Parathyroid adenoma (tissue), 2 donors: Measurements from ENCODE around the gene FRMD4A.
"Not testable (repeated sequence)": the region's sequence is repeated elsewhere in the genome, so short reads cannot be mapped to it uniquely, and the experiment has no call there.

Experiments used
- H2AFZ ChIP-seq: fragments of 300-600 bp; sonication (generic); one replicate; pipeline ENCODE4 v1.7.0; 2017; ENCODE audit warnings: antibody characterized with exemption, mild to moderate bottlenecking
- H3K27ac ChIP-seq: fragments of 300-600 bp; sonication (generic); one replicate; pipeline ENCODE4 v1.7.0; 2017
- H3K27me3 ChIP-seq: fragments of 300-600 bp; sonication (generic); one replicate; pipeline ENCODE4 v1.7.0; 2017; ENCODE audit warnings: low read length; ENCODE audit not compliant: control insufficient read depth, insufficient read depth
- H3K36me3 ChIP-seq: fragments of 300-600 bp; sonication (generic); one replicate; pipeline ENCODE4 v1.7.0; 2017; ENCODE audit warnings: low read length; ENCODE audit not compliant: control insufficient read depth, insufficient read depth
- H3K4me1 ChIP-seq: fragments of 300-600 bp; sonication (generic); one replicate; pipeline ENCODE4 v1.7.0; 2017; ENCODE audit warnings: control low read depth
- H3K4me2 ChIP-seq: fragments of 300-600 bp; sonication (generic); one replicate; pipeline ENCODE4 v1.7.0; 2017; ENCODE audit warnings: low read length
- H3K4me3 ChIP-seq: fragments of 300-600 bp; sonication (generic); one replicate; pipeline ENCODE4 v1.7.0; 2017; ENCODE audit warnings: low read depth, low read length
- H3K79me2 ChIP-seq: fragments of 300-600 bp; sonication (generic); one replicate; pipeline ENCODE4 v1.7.0; 2017; ENCODE audit warnings: control low read depth
- H3K9ac ChIP-seq: fragments of 300-600 bp; sonication (generic); one replicate; pipeline ENCODE4 v1.7.0; 2017; ENCODE audit warnings: mild to moderate bottlenecking
- H3K9me3 ChIP-seq: fragments of 300-600 bp; sonication (generic); one replicate; pipeline ENCODE4 v1.7.0; 2017; ENCODE audit warnings: low read length; ENCODE audit not compliant: control insufficient read depth
- CTCF ChIP-seq: fragments of 300-600 bp; sonication (generic); IDR thresholded peaks from one replicate; pipeline ENCODE4 v1.7.0; 2017; ENCODE audit warnings: antibody characterized with exemption, mild to moderate bottlenecking
- donor health status: primary hyperparathyroidism.

Gene FRMD4A

GRCh38 chr10:14233566-14233965, 97.2 kb downstream of the FRMD4A start:
- Histone ChIP-seq H3K4me3 (no peak overlapping the region), H3K9me3 (no peaks in the 10 kb centered on the region), H3K9ac (no peak overlapping the region), H3K4me1 (no peaks in the 10 kb centered on the region), H2AFZ (no peak overlapping the region), H3K79me2 (no peaks in the 10 kb centered on the region), H3K36me3 (no peaks in the 10 kb centered on the region), H3K4me2 (no peak overlapping the region), H3K27me3 (no peaks in the 10 kb centered on the region), H3K27ac (no peak overlapping the region)
- no peak for TF ChIP-seq CTCF

GRCh38 chr10:14228798-14229197, 101.9 kb downstream of the FRMD4A start:
- not testable (repeated sequence) for H3K9me3 ChIP-seq, H3K27ac ChIP-seq

GRCh38 chr10:14225379-14225778, 105.3 kb downstream of the FRMD4A start:
- Histone ChIP-seq H3K4me3 (no peak overlapping the region), H3K27me3 (no peaks in the 10 kb centered on the region), H2AFZ (no peak overlapping the region), H3K79me2 (no peaks in the 10 kb centered on the region), H3K27ac (no peak overlapping the region), H3K9ac (no peak overlapping the region), H3K9me3 (no peaks in the 10 kb centered on the region), H3K36me3 (no peaks in the 10 kb centered on the region), H3K4me1 (no peaks in the 10 kb centered on the region), H3K4me2 (no peak overlapping the region)
- no peak for TF ChIP-seq CTCF

More at GRCh38 chr10:14228798-14229197, 101.9 kb downstream of the FRMD4A start:
- not testable (repeated sequence) for H3K4me2 ChIP-seq, H3K4me1 ChIP-seq, H2AFZ ChIP-seq, H3K36me3 ChIP-seq, H3K9ac ChIP-seq, H3K79me2 ChIP-seq, H3K27me3 ChIP-seq, H3K4me3 ChIP-seq

GRCh38 chr10:14220026-14220425, 110.7 kb downstream of the FRMD4A start:
- H3K36me3 ChIP-seq, result no peaks in the 10 kb centered on the region
- no peak overlapping the region for H3K27ac ChIP-seq
- H3K4me2 ChIP-seq, result no peak overlapping the region
- no peaks in the 10 kb centered on the region for H3K79me2 ChIP-seq
- H3K9me3 ChIP-seq, result no peaks in the 10 kb centered on the region
- no peak overlapping the region for H3K9ac ChIP-seq
- H3K4me3 ChIP-seq, result no peak overlapping the region
- H3K27me3 ChIP-seq, result no peaks in the 10 kb centered on the region
- TF ChIP-seq CTCF, result no peak
- H3K4me1 ChIP-seq, result no peaks in the 10 kb centered on the region
- H2AFZ ChIP-seq, result no peak overlapping the region

GRCh38 chr10:14219411-14219810, 111.3 kb downstream of the FRMD4A start:
- TF ChIP-seq CTCF, result no peak
- Histone ChIP-seq H2AFZ (no peak overlapping the region), H3K4me2 (no peak overlapping the region), H3K27ac (no peak overlapping the region), H3K79me2 (no peaks in the 10 kb centered on the region), H3K4me1 (no peaks in the 10 kb centered on the region), H3K36me3 (no peaks in the 10 kb centered on the region), H3K9ac (no peak overlapping the region), H3K4me3 (no peak overlapping the region), H3K9me3 (no peaks in the 10 kb centered on the region), H3K27me3 (no peaks in the 10 kb centered on the region)
